Caco-2 (cell line): Measurements from ENCODE around the gene CEP112. TPM values are rescaled to one million over a fixed set of nuclear protein-coding genes. Genes with fewer than 3 reads are reported as not detected.

Experiments
- BruUV-seq: library from RNA; stranded (reverse); fragments of 400-500 nt; replicated peaks from 2 replicates; lab custom pipeline; 2021; lab: Mats Ljungman, UMichigan
- CTCF ChIA-PET: fragments of 300-600 bp; sonication (Branson Sonifier 250); formaldehyde crosslinking; loops from one replicate; lab custom pipeline; 2022; ENCODE audit warnings: antibody characterized with exemption; lab: Charles Lee
- POLR2A ChIA-PET: fragments of 300-600 bp; sonication (Branson Sonifier 250); formaldehyde crosslinking; loops from one replicate; lab custom pipeline; 2022; ENCODE audit warnings: antibody characterized with exemption; lab: Charles Lee
- DNase-seq, 2 experiments: peaks; one replicate each; pipeline versions ENCODE4 v3.0.0 to v3.0.0-alpha.2; 2020 to 2022
- H3K27me3 ChIP-seq: replicated peaks from 2 replicates; pipeline ENCODE4 v1.6.0; 2011; ENCODE audit warnings: low read length; ENCODE audit not compliant: control insufficient read depth, insufficient read depth
- H3K36me3 ChIP-seq: 2 replicates; pipeline ENCODE4 v1.5.1; 2011; ENCODE audit warnings: low read length; ENCODE audit not compliant: control insufficient read depth, insufficient read depth
- H3K4me1 ChIP-seq: fragments of 250-450 bp; sonication (Bioruptor Pico); 2 replicates; pipeline ENCODE4 v1.5.1; 2020; ENCODE audit warnings: mild to moderate bottlenecking
- H3K4me3 ChIP-seq: 2 replicates; pipeline ENCODE4 v1.5.1; 2011; ENCODE audit warnings: low read depth, mild to moderate bottlenecking, control low read depth, low read length
- H3K9me3 ChIP-seq: fragments of 250-450 bp; sonication (Bioruptor Pico); 2 replicates; pipeline ENCODE4 v1.5.1; 2020; ENCODE audit warnings: mild to moderate bottlenecking, moderate library complexity
- H3K27ac Mint-ChIP-seq: one replicate; pipeline ENCODE4 v1.8.0; 2022; ENCODE audit warnings: mixed read lengths; ENCODE audit not compliant: unreplicated experiment
- H3K27me3 Mint-ChIP-seq: one replicate; pipeline ENCODE4 v1.8.0; 2022; ENCODE audit warnings: mixed read lengths; ENCODE audit not compliant: insufficient read depth, unreplicated experiment
- H3K36me3 Mint-ChIP-seq: one replicate; pipeline ENCODE4 v1.8.0; 2022; ENCODE audit warnings: mild to moderate bottlenecking, mixed read lengths; ENCODE audit not compliant: insufficient read depth, unreplicated experiment
- H3K4me1 Mint-ChIP-seq: one replicate; pipeline ENCODE4 v1.8.0; 2022; ENCODE audit warnings: low read depth, mixed read lengths; ENCODE audit not compliant: unreplicated experiment
- H3K4me3 Mint-ChIP-seq: one replicate; pipeline ENCODE4 v1.8.0; 2022; ENCODE audit warnings: mild to moderate bottlenecking, moderate library complexity, mixed read lengths; ENCODE audit not compliant: unreplicated experiment
- H3K9me3 Mint-ChIP-seq: one replicate; pipeline ENCODE4 v1.8.0; 2022; ENCODE audit warnings: mixed read lengths; ENCODE audit not compliant: unreplicated experiment
- intact Hi-C: fragments of 100-400 bp; cut with micrococcal nuclease; formaldehyde crosslinking; loops from one replicate; pipeline ENCODE4 v1.10.0; 2022; ENCODE audit not compliant: unreplicated experiment
- total RNA-seq: library from RNA; stranded (reverse); gene quantifications from 2 replicates; pipeline ENCODE4 v1.2.3, GENCODE V29; 2022
- TF ChIP-seq, protein P1 (sequence below), 2 experiments: fragments of 200-600 bp in 1 of 2; IDR thresholded peaks; 1 replicate in 1 of 2; 2 replicates in 1 of 2; pipeline versions ENCODE4 v1.5.1 to v1.8.0; 2011 to 2022; ENCODE audit warnings: antibody characterized with exemption in 1 of 2, control low read depth in 1 of 2, inconsistent platforms in 1 of 2, low read depth in 1 of 2, low read length in 1 of 2, mild to moderate bottlenecking in 1 of 2, moderate library complexity in 1 of 2; ENCODE audit not compliant: insufficient read depth in 1 of 2, severe bottlenecking in 1 of 2, unreplicated experiment in 1 of 2

The CEP112 gene
- total RNA-seq, 1 experiment from 2014 or later: 4.7 TPM

DNA sequence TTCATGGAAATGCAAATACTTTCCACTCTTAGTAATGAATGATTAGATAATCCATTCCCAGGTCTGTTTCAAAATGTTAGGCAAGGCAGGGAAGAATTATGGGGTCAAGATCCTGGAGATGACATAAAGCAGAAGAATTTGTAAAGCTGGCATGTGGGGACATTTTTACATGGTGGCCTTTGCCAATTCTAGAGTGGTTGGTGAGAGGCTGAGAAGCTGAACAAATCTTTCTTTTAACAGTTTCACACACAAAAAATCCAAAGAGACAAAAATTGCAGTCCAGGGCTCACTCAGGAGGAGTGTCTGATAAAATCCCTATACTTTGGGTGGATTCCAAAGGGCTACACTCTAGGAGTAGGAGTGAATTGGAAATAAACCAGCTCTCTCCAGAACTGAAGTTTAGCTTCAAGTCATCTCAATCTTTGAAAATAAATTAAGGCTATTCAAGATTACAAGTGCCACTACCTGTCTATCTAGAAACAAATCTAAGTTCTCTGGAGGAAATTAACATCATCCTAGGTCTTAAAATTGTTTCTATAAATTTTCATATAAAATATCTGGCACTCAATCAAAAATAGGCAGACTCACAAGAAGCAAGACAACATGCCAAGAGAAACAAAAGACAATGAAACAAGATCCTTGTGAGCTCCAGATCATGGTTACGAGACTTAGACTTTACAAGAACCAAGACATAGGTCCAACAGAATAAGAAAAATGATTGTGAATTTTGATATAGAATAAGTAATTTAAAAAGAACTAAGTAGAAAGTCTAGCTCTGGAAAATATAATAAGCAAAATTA is 517.5 kb downstream of the CEP112 start:
- Histone ChIP-seq H3K4me3 (no peak overlapping the region), H3K36me3 (no peaks in the 10 kb centered on the region), H3K9me3 (peaks cover 8% of the 10 kb centered on the region; the same call in 1 of the 2 replicates), H3K4me1 (peaks cover 13% of the 10 kb centered on the region; the same call in 1 of the 2 replicates), H3K27me3 (no peaks in the 10 kb centered on the region)
- TF ChIP-seq, protein P1, sequence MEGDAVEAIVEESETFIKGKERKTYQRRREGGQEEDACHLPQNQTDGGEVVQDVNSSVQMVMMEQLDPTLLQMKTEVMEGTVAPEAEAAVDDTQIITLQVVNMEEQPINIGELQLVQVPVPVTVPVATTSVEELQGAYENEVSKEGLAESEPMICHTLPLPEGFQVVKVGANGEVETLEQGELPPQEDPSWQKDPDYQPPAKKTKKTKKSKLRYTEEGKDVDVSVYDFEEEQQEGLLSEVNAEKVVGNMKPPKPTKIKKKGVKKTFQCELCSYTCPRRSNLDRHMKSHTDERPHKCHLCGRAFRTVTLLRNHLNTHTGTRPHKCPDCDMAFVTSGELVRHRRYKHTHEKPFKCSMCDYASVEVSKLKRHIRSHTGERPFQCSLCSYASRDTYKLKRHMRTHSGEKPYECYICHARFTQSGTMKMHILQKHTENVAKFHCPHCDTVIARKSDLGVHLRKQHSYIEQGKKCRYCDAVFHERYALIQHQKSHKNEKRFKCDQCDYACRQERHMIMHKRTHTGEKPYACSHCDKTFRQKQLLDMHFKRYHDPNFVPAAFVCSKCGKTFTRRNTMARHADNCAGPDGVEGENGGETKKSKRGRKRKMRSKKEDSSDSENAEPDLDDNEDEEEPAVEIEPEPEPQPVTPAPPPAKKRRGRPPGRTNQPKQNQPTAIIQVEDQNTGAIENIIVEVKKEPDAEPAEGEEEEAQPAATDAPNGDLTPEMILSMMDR (IDR thresholded peaks at IDR 0.05; ENCODE audit: insufficient read depth in 1 of 2, low read depth in 1 of 2, low read length in 1 of 2, severe bottlenecking in 1 of 2, unreplicated experiment in 1 of 2): no peak
- DNase-seq: no peak
- H3K9me3 Mint-ChIP-seq: no peaks in the 10 kb centered on the region
- CTCF ChIA-PET: interaction anchor here (0.6 kb wide), 1 partner anchor 425 kb away, joined by 4 read pairs; no protein-coding TSS in a partner anchor
- no peak overlapping the region for H3K27ac Mint-ChIP-seq
- H3K36me3 Mint-ChIP-seq: no peaks in the 10 kb centered on the region
- POLR2A ChIA-PET: no interaction called here
- no peak overlapping the region for H3K4me3 Mint-ChIP-seq
- intact Hi-C loops: no loop called here
- BruUV-seq: no TSS peak
- no peaks in the 10 kb centered on the region for H3K27me3 Mint-ChIP-seq
- H3K4me1 Mint-ChIP-seq: peaks cover 7% of the 10 kb centered on the region

DNA sequence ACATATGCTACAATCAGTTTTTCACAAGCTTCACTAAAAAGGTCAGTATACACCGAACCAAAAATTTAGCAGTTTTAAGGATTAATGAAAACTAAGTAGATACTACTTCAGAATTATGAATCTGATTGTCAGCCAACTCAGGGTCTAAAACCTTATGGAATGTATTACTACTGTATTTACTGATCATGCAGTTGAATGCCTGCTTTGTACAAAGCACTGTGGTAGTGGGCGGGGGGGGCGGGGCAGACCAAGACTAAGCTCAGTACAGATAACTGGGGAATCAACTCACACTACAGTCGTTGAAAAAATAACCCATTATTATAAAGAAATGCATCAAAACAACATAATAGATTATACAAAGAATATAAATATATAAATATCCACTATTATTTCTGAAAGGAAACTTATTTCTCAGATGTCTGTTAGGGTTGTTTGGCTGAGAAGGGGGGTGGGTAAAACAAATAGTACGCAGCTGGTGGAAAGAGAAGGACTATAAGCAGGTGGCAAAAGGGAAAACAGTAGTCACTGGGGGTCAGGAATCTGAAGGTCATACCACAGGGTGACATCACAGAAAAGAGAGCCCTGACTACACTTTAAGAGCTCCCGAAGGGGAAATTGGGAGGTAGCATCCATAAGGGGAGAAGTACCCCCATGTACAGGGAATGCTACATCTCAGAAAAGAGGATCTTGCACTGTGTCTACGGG is 521.1 kb downstream of the CEP112 start:
- no peaks in the 10 kb centered on the region for H3K36me3 Mint-ChIP-seq
- POLR2A ChIA-PET: interaction anchor here (0.5 to 0.7 kb wide), 2 partner anchors 31 to 59 kb away, joined by 4 read pairs; no protein-coding TSS in a partner anchor
- no peak overlapping the region for H3K27ac Mint-ChIP-seq
- no TSS peak for BruUV-seq
- no peak for DNase-seq
- peaks cover 9% of the 10 kb centered on the region; the same call in 1 of the 2 replicates for H3K4me1 ChIP-seq
- no peaks in the 10 kb centered on the region for H3K36me3 ChIP-seq
- TF ChIP-seq, protein P1 (IDR thresholded peaks at IDR 0.05; ENCODE audit: insufficient read depth in 1 of 2, low read depth in 1 of 2, low read length in 1 of 2, severe bottlenecking in 1 of 2, unreplicated experiment in 1 of 2): no peak
- no peaks in the 10 kb centered on the region for H3K27me3 ChIP-seq
- no peaks in the 10 kb centered on the region for H3K9me3 Mint-ChIP-seq
- no peaks in the 10 kb centered on the region for H3K27me3 Mint-ChIP-seq
- intact Hi-C loops: no loop called here
- peaks cover 8% of the 10 kb centered on the region; the same call in 1 of the 2 replicates for H3K9me3 ChIP-seq
- H3K4me3 ChIP-seq: no peak overlapping the region
- H3K4me3 Mint-ChIP-seq: no peak overlapping the region
- H3K4me1 Mint-ChIP-seq: peaks cover 7% of the 10 kb centered on the region
- CTCF ChIA-PET: interaction anchor here (0.6 kb wide), 1 partner anchor 349 kb away, joined by 3 read pairs; no protein-coding TSS in a partner anchor

DNA sequence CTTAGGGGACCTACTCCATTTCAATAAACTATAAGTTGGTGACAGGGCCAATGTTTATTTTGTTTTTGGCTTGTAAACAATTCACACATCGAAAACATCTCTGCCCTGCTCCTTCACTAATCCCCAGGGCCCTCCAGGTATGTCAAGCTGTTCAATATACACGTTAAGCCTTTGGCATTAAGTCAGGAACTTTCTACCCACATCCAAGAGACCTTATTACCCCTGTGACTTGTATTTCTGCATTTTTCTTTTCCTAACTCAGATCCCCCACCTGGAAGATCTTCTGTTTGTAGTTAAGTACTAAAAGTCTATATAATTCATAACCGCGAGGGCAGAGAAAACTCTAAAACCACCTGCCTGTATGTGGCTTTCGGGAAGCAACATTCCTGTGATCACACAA is 523.7 kb downstream of the CEP112 start:
- Mint-ChIP-seq H3K27ac (no peak overlapping the region), H3K4me3 (no peak overlapping the region), H3K4me1 (peaks cover 7% of the 10 kb centered on the region), H3K36me3 (no peaks in the 10 kb centered on the region), H3K27me3 (no peaks in the 10 kb centered on the region), H3K9me3 (no peaks in the 10 kb centered on the region)
- Histone ChIP-seq H3K9me3 (peaks cover 8% of the 10 kb centered on the region; the same call in 1 of the 2 replicates), H3K4me3 (no peak overlapping the region), H3K27me3 (no peaks in the 10 kb centered on the region), H3K36me3 (no peaks in the 10 kb centered on the region), H3K4me1 (peaks cover 9% of the 10 kb centered on the region; the same call in 1 of the 2 replicates)
- intact Hi-C loops: loop anchor here (1.0 kb wide), 1 partner anchor 40 kb away; no protein-coding TSS in a partner anchor
- CTCF ChIA-PET: no interaction called here
- DNase-seq: no peak
- POLR2A ChIA-PET: interaction anchor here (0.6 kb wide), 1 partner anchor 107 kb away, joined by 4 read pairs; the partner anchor contains the start of gene AXIN2
- TF ChIP-seq, protein P1 (IDR thresholded peaks at IDR 0.05; ENCODE audit: insufficient read depth in 1 of 2, low read depth in 1 of 2, low read length in 1 of 2, severe bottlenecking in 1 of 2, unreplicated experiment in 1 of 2): no peak
- no TSS peak for BruUV-seq
